Kidney epithelial cell (primary cell): ENCODE measurements around the gene INSR. TPM values are rescaled to one million over a fixed set of nuclear protein-coding genes. Genes with fewer than 3 reads are reported as not detected.

ENCODE experiments used
- DNase-seq: peaks from one replicate; pipeline ENCODE4 v3.0.0-alpha.2; 2010; ENCODE audit warnings: low read depth
- H3K27me3 ChIP-seq: 2 replicates; pipeline ENCODE4 v1.6.0; 2011; ENCODE audit warnings: low read length; ENCODE audit not compliant: control insufficient read depth, insufficient read depth
- H3K36me3 ChIP-seq: 2 replicates; pipeline ENCODE4 v1.5.1; 2011; ENCODE audit warnings: low read length; ENCODE audit not compliant: control insufficient read depth, insufficient read depth
- H3K4me3 ChIP-seq: 2 replicates; pipeline ENCODE4 v1.5.1; 2011; ENCODE audit warnings: low read depth, mild to moderate bottlenecking, control low read depth, low read length
- CTCF ChIP-seq: IDR thresholded peaks from 2 replicates; pipeline ENCODE4 v1.5.1; 2011; ENCODE audit warnings: mild to moderate bottlenecking, moderate library complexity, low read length, control low read depth, inconsistent platforms; ENCODE audit not compliant: insufficient read depth, poor library complexity, severe bottlenecking
- total RNA-seq: library from RNA; depleted of rRNA; stranded (reverse); fragments of >200 nt; gene quantifications from 2 replicates; pipeline ENCODE4 v1.2.3, GENCODE V29; 2015

The INSR gene
- total RNA-seq, 1 donor from 2014 or later: 15.5 TPM

GRCh38 chr19:7258840-7259395 is 35.3 kb downstream of the INSR start:
- Histone ChIP-seq H3K36me3 (no peaks in the 10 kb centered on the region), H3K27me3 (no peaks in the 10 kb centered on the region), H3K4me3 (no peak overlapping the region)
- no peak for TF ChIP-seq CTCF
- DNase-seq: no peak

GRCh38 chr19:7258041-7258839 is 36.0 kb downstream of the INSR start:
- DNase-seq: no peak
- Histone ChIP-seq H3K27me3 (no peaks in the 10 kb centered on the region), H3K36me3 (no peaks in the 10 kb centered on the region), H3K4me3 (no peak overlapping the region)
- no peak for TF ChIP-seq CTCF

GRCh38 chr19:7257148-7258040 is 36.8 kb downstream of the INSR start:
- DNase-seq: peak; percentile 43
- TF ChIP-seq CTCF: no peak
- H3K36me3 ChIP-seq: no peaks in the 10 kb centered on the region
- H3K4me3 ChIP-seq: no peak overlapping the region
- no peaks in the 10 kb centered on the region for H3K27me3 ChIP-seq

GRCh38 chr19:7255631-7256030 is 38.6 kb downstream of the INSR start:
- no peaks in the 10 kb centered on the region for H3K36me3 ChIP-seq
- TF ChIP-seq CTCF: no peak

GRCh38 chr19:7255119-7255518 is 39.1 kb downstream of the INSR start:
- no peak overlapping the region for H3K4me3 ChIP-seq
- TF ChIP-seq CTCF: no peak
- no peaks in the 10 kb centered on the region for H3K36me3 ChIP-seq
- no peak for DNase-seq
- H3K27me3 ChIP-seq: no peaks in the 10 kb centered on the region

More at GRCh38 chr19:7255631-7256030, 38.6 kb downstream of the INSR start:
- H3K27me3 ChIP-seq: no peaks in the 10 kb centered on the region
- DNase-seq: no peak
- no peak overlapping the region for H3K4me3 ChIP-seq
